H1 (cell line): ENCODE measurements around the gene OSBPL9. TPM values are rescaled to one million over a fixed set of nuclear protein-coding genes. Genes with fewer than 3 reads are reported as not detected.

Experiments used
- CTCF ChIA-PET: fragments of 300-600 bp; sonication (Branson Sonifier 250); formaldehyde crosslinking; loops from one replicate; lab custom pipeline; 2021; ENCODE audit not compliant: partially characterized antibody; lab: Charles Lee
- POLR2A ChIA-PET: fragments of 300-600 bp; sonication (Branson Sonifier 250); formaldehyde crosslinking; loops from one replicate; lab custom pipeline; 2021; ENCODE audit warnings: inconsistent platforms; ENCODE audit not compliant: partially characterized antibody; lab: Charles Lee
- DNase-seq, 2 experiments: peaks; one replicate each; pipeline versions ENCODE4 v3.0.0 to v3.0.0-alpha.2; 2010 to 2022; ENCODE audit warnings: low spot score in 2 of 2, low read depth in 1 of 2, mixed read lengths in 1 of 2
- FAIRE-seq: peaks from 2 replicates; lab custom pipeline; 2011; peaks lifted over from hg19 to GRCh38; lab: Jason Lieb, UNC
- H2AFZ ChIP-seq: 2 replicates; pipeline ENCODE4 v1.8.1; 2012; ENCODE audit warnings: low read length, inconsistent platforms
- H2AK5ac ChIP-seq: 2 replicates; pipeline ENCODE4 v1.6.1; 2013; ENCODE audit warnings: low read depth, low read length
- H2BK120ac ChIP-seq: replicated peaks from 2 replicates; pipeline ENCODE3; 2013; ENCODE audit warnings: low read depth, low read length, inconsistent platforms
- H2BK12ac ChIP-seq: 2 replicates; pipeline ENCODE4 v1.6.1; 2013; ENCODE audit warnings: low read depth, low read length
- H2BK15ac ChIP-seq: 2 replicates; pipeline ENCODE4 v1.6.1; 2013; ENCODE audit warnings: low read length
- H2BK20ac ChIP-seq: 2 replicates; pipeline ENCODE4 v1.6.1; 2013; ENCODE audit warnings: low read length
- H2BK5ac ChIP-seq: 2 replicates; pipeline ENCODE4 v1.6.1; 2013; ENCODE audit warnings: low read depth, low read length
- H3K14ac ChIP-seq: 2 replicates; pipeline ENCODE4 v1.6.1; 2013; ENCODE audit warnings: inconsistent platforms; ENCODE audit not compliant: insufficient read length
- H3K18ac ChIP-seq: 2 replicates; pipeline ENCODE4 v1.6.1; 2013; ENCODE audit warnings: low read length; ENCODE audit errors: extremely low read depth
- H3K23ac ChIP-seq: 2 replicates; pipeline ENCODE4 v1.6.1; 2013; ENCODE audit warnings: inconsistent platforms; ENCODE audit not compliant: insufficient read length
- H3K23me2 ChIP-seq: 2 replicates; pipeline ENCODE4 v1.6.1; 2013; ENCODE audit warnings: low read depth, low read length
- H3K27ac ChIP-seq: 2 replicates; pipeline ENCODE4 v1.6.1; 2011; ENCODE audit warnings: low read depth, low read length, inconsistent platforms
- H3K27me3 ChIP-seq, 4 experiments: replicated peaks in 1 of 4; 1 replicate in 1 of 4; 2 replicates in 3 of 4; pipeline versions ENCODE4 v1.6.1 to v1.8.1; 2011 to 2013; ENCODE audit warnings: low read length in 3 of 4, mild to moderate bottlenecking in 3 of 4, inconsistent platforms in 2 of 4, mixed read lengths in 2 of 4, moderate library complexity in 1 of 4; ENCODE audit not compliant: control insufficient read depth in 3 of 4, insufficient read depth in 3 of 4; ENCODE audit errors: extremely low read depth in 1 of 4
- H3K36me3 ChIP-seq, 4 experiments: 2 replicates each; pipeline versions ENCODE4 v1.6.1 to v1.8.1; 2011 to 2013; ENCODE audit warnings: mild to moderate bottlenecking in 4 of 4, low read length in 3 of 4, moderate library complexity in 2 of 4, control low read depth in 1 of 4, inconsistent platforms in 1 of 4; ENCODE audit not compliant: insufficient read depth in 4 of 4, control insufficient read depth in 2 of 4
- H3K4ac ChIP-seq: replicated peaks from 2 replicates; pipeline ENCODE3; 2013; ENCODE audit warnings: low read length, low read depth, mixed read lengths, inconsistent platforms; ENCODE audit not compliant: insufficient read length
- H3K4me1 ChIP-seq, 4 experiments: replicated peaks in 1 of 4; 1 replicate in 1 of 4; 2 replicates in 3 of 4; pipeline versions ENCODE4 v1.6.1 to v1.8.1; 2011 to 2013; ENCODE audit warnings: low read length in 3 of 4, inconsistent platforms in 2 of 4, mixed read lengths in 1 of 4; ENCODE audit not compliant: insufficient read depth in 4 of 4, control insufficient read depth in 3 of 4
- H3K4me2 ChIP-seq, 2 experiments: 2 replicates each; pipeline versions ENCODE4 v1.6.1 to v1.8.1; 2011 to 2013; ENCODE audit warnings: low read depth in 2 of 2, low read length in 2 of 2, control low read depth in 1 of 2, inconsistent platforms in 1 of 2, mild to moderate bottlenecking in 1 of 2; ENCODE audit not compliant: insufficient read depth in 1 of 2
- H3K4me3 ChIP-seq, 4 experiments: fragments of 200-600, 300-600 bp in 1 of 4; sonication (generic), shearing (Covaris generic), sonication (Bioruptor Twin) in 1 of 4; 2 replicates each; pipeline versions ENCODE4 v1.5.1 to v1.8.1; 2011 to 2016; ENCODE audit warnings: low read length in 4 of 4, low read depth in 3 of 4, control low read depth in 2 of 4, inconsistent platforms in 2 of 4, mild to moderate bottlenecking in 2 of 4, mixed read lengths in 1 of 4, moderate library complexity in 1 of 4; ENCODE audit not compliant: insufficient read depth in 2 of 4; ENCODE audit errors: extremely low read depth in 1 of 4
- H3K56ac ChIP-seq: replicated peaks from 2 replicates; pipeline ENCODE3; 2013; ENCODE audit warnings: low read depth, mild to moderate bottlenecking, mixed read lengths, low read length, inconsistent platforms; ENCODE audit not compliant: insufficient read length
- H3K79me1 ChIP-seq: 2 replicates; pipeline ENCODE4 v1.6.1; 2013; ENCODE audit warnings: low read depth, low read length, control low read depth
- H3K79me2 ChIP-seq, 2 experiments: 2 replicates each; pipeline versions ENCODE4 v1.6.1 to v1.8.1; 2012 to 2013; ENCODE audit warnings: low read length in 2 of 2, mild to moderate bottlenecking in 2 of 2, inconsistent platforms in 1 of 2; ENCODE audit not compliant: insufficient read depth in 2 of 2, control insufficient read depth in 1 of 2
- H3K9ac ChIP-seq, 4 experiments: replicated peaks in 1 of 4; 1 replicate in 1 of 4; 2 replicates in 3 of 4; pipeline versions ENCODE4 v1.6.1 to v1.8.1; 2011 to 2013; ENCODE audit warnings: low read depth in 3 of 4, low read length in 3 of 4, control low read depth in 2 of 4, mild to moderate bottlenecking in 2 of 4, moderate library complexity in 2 of 4, inconsistent platforms in 1 of 4; ENCODE audit errors: extremely low read depth in 1 of 4
- H3K9me3 ChIP-seq, 2 experiments: 2 replicates each; pipeline versions ENCODE4 v1.6.1 to v1.8.1; 2012 to 2013; ENCODE audit warnings: mild to moderate bottlenecking in 2 of 2, moderate library complexity in 2 of 2, control low read depth in 1 of 2, inconsistent platforms in 1 of 2, low read depth in 1 of 2, low read length in 1 of 2, mixed read lengths in 1 of 2; ENCODE audit not compliant: insufficient read depth in 2 of 2
- H4K20me1 ChIP-seq, 2 experiments: replicated peaks in 1 of 2; 2 replicates each; pipeline versions ENCODE3 to v1.8.1; 2011 to 2013; ENCODE audit warnings: inconsistent platforms in 2 of 2, low read length in 2 of 2, mild to moderate bottlenecking in 1 of 2; ENCODE audit not compliant: insufficient read depth in 2 of 2, control insufficient read depth in 1 of 2
- H4K5ac ChIP-seq: 2 replicates; pipeline ENCODE4 v1.6.1; 2013; ENCODE audit warnings: low read length, low read depth, mixed read lengths, inconsistent platforms; ENCODE audit not compliant: insufficient read length
- H4K8ac ChIP-seq: 2 replicates; pipeline ENCODE4 v1.8.0; 2013; ENCODE audit warnings: mild to moderate bottlenecking, moderate library complexity, low read length, inconsistent platforms; ENCODE audit not compliant: insufficient read depth; ENCODE audit errors: extremely low read depth
- H4K91ac ChIP-seq: replicated peaks from 2 replicates; pipeline ENCODE3; 2013; ENCODE audit warnings: low read length, mixed read lengths, inconsistent platforms; ENCODE audit not compliant: insufficient read length
- CEBPB ChIP-seq: IDR thresholded peaks from 2 replicates; pipeline ENCODE4 v1.6.1; 2012; ENCODE audit warnings: low read depth, low read length
- CHD1 ChIP-seq: IDR thresholded peaks from 2 replicates; pipeline ENCODE4 v1.6.1; 2012; ENCODE audit warnings: low read depth, low read length, improper control_type of control experiment
- EP300 ChIP-seq, 2 experiments: IDR thresholded peaks; 1 replicate in 1 of 2; 2 replicates in 1 of 2; pipeline ENCODE4 v1.6.1; 2011 to 2012; ENCODE audit warnings: low read depth in 2 of 2, low read length in 2 of 2, mild to moderate bottlenecking in 2 of 2, borderline replicate concordance in 1 of 2, inconsistent platforms in 1 of 2, moderate library complexity in 1 of 2
- HDAC6 ChIP-seq: IDR thresholded peaks from one replicate; pipeline ENCODE4 v1.7.1; 2012; ENCODE audit warnings: low read depth, mild to moderate bottlenecking, inconsistent platforms, low read length, moderate library complexity
- MAFK ChIP-seq: IDR thresholded peaks from 2 replicates; pipeline ENCODE4 v1.6.1; 2012; ENCODE audit warnings: low read depth, mild to moderate bottlenecking, improper control_type of control experiment, low read length
- NRF1 ChIP-seq: IDR thresholded peaks from 2 replicates; pipeline ENCODE4 v1.6.1; 2011; ENCODE audit warnings: mild to moderate bottlenecking, low read depth, low read length, improper control_type of control experiment
- PHF8 ChIP-seq: fragments of 200-600 bp; sonication (generic); conservative IDR thresholded peaks from 2 replicates; pipeline ENCODE4 v1.7.1; 2012; ENCODE audit warnings: low read depth, mild to moderate bottlenecking, inconsistent platforms, low read length, moderate library complexity
- POLR2AphosphoS5 ChIP-seq: IDR thresholded peaks from 2 replicates; pipeline ENCODE4 v1.6.1; 2011; ENCODE audit warnings: low read depth, low read length
- POU5F1 ChIP-seq: IDR thresholded peaks from 2 replicates; pipeline ENCODE4 v1.6.1; 2011; ENCODE audit warnings: low read depth, mild to moderate bottlenecking, low read length, moderate library complexity
- SIRT6 ChIP-seq: IDR thresholded peaks from one replicate; pipeline ENCODE4 v1.7.1; 2012; ENCODE audit warnings: low read length, inconsistent platforms
- SP4 ChIP-seq: IDR thresholded peaks from 2 replicates; pipeline ENCODE4 v1.6.1; 2012; ENCODE audit warnings: low read length, inconsistent platforms
- SUZ12 ChIP-seq: fragments of 200-600 bp; sonication (generic); IDR thresholded peaks from 2 replicates; pipeline ENCODE4 v1.6.1; 2012; ENCODE audit warnings: mild to moderate bottlenecking, inconsistent platforms, low read length, moderate library complexity, mixed read lengths
- WGBS, 2 experiments: shearing (Covaris generic) in 1 of 2; methylation state at CpG; one replicate each; pipeline versions ENCODE4 v1.1.6 to v1.1.7; 2013 to 2015; ENCODE audit warnings: low lambda C conversion rate in 2 of 2, mixed read lengths in 2 of 2, inconsistent platforms in 1 of 2, low coverage in 1 of 2, missing lambda C conversion rate in 1 of 2; ENCODE audit not compliant: insufficient replicate concordance in 2 of 2, insufficient coverage in 1 of 2, insufficient read length in 1 of 2; ENCODE audit errors: extremely low coverage in 1 of 2, missing lambda C conversion rate in 1 of 2; 5-methylcytosine and 5-hydroxymethylcytosine counted together
- polyA plus RNA-seq, 7 experiments: library from polyadenylated mRNA; depleted of rRNA in 3 of 7; stranded (reverse) in 5 of 7; unstranded in 2 of 7; fragments of >200 nt in 5 of 7; fragments of 200-250 nt in 2 of 7; gene quantifications; 1 replicate in 5 of 7; 2 replicates in 1 of 7; 4 replicates in 1 of 7; pipeline versions ENCODE4 v1.2.1 to v1.2.3, GENCODE V29; 2011 to 2013; ENCODE audit warnings: missing spikeins in 2 of 7, mixed read lengths in 2 of 7
- total RNA-seq: library from RNA; stranded (reverse); fragmentation: NEBNext Ultra II Directional; extraction: Animal tissue kit (Norgen Biotek cat#: 25700); gene quantifications from 2 replicates; pipeline ENCODE4 v1.2.1, GENCODE V29; 2021
- TF ChIP-seq, protein P1 (sequence below): IDR thresholded peaks from 2 replicates; pipeline ENCODE4 v1.6.1; 2012; ENCODE audit warnings: low read length, inconsistent platforms

Gene OSBPL9
- total and polyA plus RNA-seq, 2 of the 8 experiments (the other 6 are each of a cell fraction or from before 2014, with no cell fraction given), result 58.2 to 71.6 TPM

DNA sequence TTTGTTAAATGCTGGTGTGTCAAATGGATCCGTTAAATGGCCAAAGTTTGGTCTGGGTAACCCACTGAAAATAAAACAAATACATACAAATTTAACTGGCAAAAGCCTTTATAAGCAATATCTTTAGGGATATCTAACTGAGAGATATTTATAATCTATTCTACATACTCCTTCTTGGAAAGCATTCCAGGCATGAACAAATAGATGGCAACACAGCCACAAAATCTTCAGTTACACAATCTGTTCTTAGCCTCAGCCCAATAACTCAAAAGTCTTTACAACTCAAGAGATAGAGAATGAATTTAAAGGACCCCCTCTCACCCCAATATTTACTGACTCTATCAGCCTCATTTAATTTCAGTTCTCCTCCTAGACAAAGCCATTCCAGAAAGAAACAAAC is 202.9 kb downstream of the OSBPL9 start:
- ChIA-PET POLR2A (no interaction called here), CTCF (no interaction called here)
- no peak overlapping the region for H2BK120ac ChIP-seq
- H4K5ac ChIP-seq, result no peak overlapping the region
- no peak overlapping the region for H2BK20ac ChIP-seq
- no peaks in the 10 kb centered on the region for H3K23me2 ChIP-seq
- H3K9ac ChIP-seq, result no peak overlapping the region
- no peak overlapping the region for H3K4me3 ChIP-seq
- H4K91ac ChIP-seq, result no peak overlapping the region
- H3K4ac ChIP-seq, result no peak overlapping the region
- H4K8ac ChIP-seq, result no peak overlapping the region
- H2BK12ac ChIP-seq, result no peak overlapping the region
- no peak overlapping the region for H3K27ac ChIP-seq
- DNase-seq (no peak), FAIRE-seq (no peak)
- no peaks in the 10 kb centered on the region for H3K9me3 ChIP-seq
- H3K79me1 ChIP-seq, result no peaks in the 10 kb centered on the region
- no peak overlapping the region for H3K14ac ChIP-seq
- H2BK5ac ChIP-seq, result no peak overlapping the region
- H3K56ac ChIP-seq, result no peak overlapping the region
- H3K18ac ChIP-seq, result no peak overlapping the region
- H3K4me2 ChIP-seq, result no peak overlapping the region
- no peak overlapping the region for H2AK5ac ChIP-seq
- H2AFZ ChIP-seq, result no peak overlapping the region
- H2BK15ac ChIP-seq, result no peak overlapping the region
- no peaks in the 10 kb centered on the region for H3K27me3 ChIP-seq
- H3K79me2 ChIP-seq, result no peaks in the 10 kb centered on the region
- TF ChIP-seq SP4, result no peak
- TF ChIP-seq POLR2AphosphoS5, result no peak
- no peak for TF ChIP-seq POU5F1
- TF ChIP-seq, protein P1, sequence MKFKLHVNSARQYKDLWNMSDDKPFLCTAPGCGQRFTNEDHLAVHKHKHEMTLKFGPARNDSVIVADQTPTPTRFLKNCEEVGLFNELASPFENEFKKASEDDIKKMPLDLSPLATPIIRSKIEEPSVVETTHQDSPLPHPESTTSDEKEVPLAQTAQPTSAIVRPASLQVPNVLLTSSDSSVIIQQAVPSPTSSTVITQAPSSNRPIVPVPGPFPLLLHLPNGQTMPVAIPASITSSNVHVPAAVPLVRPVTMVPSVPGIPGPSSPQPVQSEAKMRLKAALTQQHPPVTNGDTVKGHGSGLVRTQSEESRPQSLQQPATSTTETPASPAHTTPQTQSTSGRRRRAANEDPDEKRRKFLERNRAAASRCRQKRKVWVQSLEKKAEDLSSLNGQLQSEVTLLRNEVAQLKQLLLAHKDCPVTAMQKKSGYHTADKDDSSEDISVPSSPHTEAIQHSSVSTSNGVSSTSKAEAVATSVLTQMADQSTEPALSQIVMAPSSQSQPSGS, result no peak
- no peak for TF ChIP-seq CEBPB
- TF ChIP-seq SIRT6, result no peak
- TF ChIP-seq MAFK, result no peak
- TF ChIP-seq SUZ12, result no peak
- TF ChIP-seq EP300 (IDR thresholded peaks at IDR 0.05; ENCODE audit: borderline replicate concordance in 1 of 2, low read depth in 2 of 2, low read length in 2 of 2), result no peak
- TF ChIP-seq HDAC6, result no peak
- no peak for TF ChIP-seq PHF8
- no peak for TF ChIP-seq CHD1
- no peak for TF ChIP-seq NRF1
- H3K23ac ChIP-seq, result no peak overlapping the region
- no peaks in the 10 kb centered on the region for H3K4me1 ChIP-seq
- no peaks in the 10 kb centered on the region for H4K20me1 ChIP-seq
- WGBS, 2 experiments, result 90% methylated on average over 1 of the region's 1 CpG; no CpG with 5 or more reads in 1 of the 2 experiments
- H3K36me3 ChIP-seq, result peaks cover 3 to 54% (median 7%) of the 10 kb centered on the region in 4 experiments; a peak in 4 of 8 replicates
